ENCODE data around the gene PALMD.

PALMD gene

DNA sequence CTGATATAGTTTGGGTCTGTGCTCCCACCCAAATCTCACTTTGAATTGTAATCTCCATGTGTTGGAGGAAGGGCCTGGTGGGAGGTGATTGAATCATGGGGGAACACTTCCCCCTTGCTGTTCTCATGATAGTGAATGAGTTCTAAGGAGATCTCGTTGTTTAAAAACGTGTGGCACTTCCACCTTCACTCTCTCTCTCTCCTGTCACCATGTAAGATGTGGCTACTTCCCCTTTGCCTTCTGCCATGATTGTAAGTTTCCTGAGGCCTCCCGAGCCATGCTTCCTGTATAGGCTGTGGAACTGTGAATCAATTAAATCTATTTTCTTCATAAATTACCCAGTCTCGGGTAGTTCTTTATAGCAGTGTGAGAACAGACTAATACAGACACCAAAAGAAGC lies 80.1 kb downstream of the PALMD start:
- Histone ChIP-seq H3K27me3 (ENCODE audit: insufficient read depth, poor library complexity, severe bottlenecking) (no peaks in the 10 kb centered on the region), H3K27ac (replicated peaks) (no peak overlapping the region), H3K4me3 (replicated peaks; ENCODE audit: insufficient read depth, low read length) (no peak overlapping the region)
- TF ChIP-seq, protein P1, sequence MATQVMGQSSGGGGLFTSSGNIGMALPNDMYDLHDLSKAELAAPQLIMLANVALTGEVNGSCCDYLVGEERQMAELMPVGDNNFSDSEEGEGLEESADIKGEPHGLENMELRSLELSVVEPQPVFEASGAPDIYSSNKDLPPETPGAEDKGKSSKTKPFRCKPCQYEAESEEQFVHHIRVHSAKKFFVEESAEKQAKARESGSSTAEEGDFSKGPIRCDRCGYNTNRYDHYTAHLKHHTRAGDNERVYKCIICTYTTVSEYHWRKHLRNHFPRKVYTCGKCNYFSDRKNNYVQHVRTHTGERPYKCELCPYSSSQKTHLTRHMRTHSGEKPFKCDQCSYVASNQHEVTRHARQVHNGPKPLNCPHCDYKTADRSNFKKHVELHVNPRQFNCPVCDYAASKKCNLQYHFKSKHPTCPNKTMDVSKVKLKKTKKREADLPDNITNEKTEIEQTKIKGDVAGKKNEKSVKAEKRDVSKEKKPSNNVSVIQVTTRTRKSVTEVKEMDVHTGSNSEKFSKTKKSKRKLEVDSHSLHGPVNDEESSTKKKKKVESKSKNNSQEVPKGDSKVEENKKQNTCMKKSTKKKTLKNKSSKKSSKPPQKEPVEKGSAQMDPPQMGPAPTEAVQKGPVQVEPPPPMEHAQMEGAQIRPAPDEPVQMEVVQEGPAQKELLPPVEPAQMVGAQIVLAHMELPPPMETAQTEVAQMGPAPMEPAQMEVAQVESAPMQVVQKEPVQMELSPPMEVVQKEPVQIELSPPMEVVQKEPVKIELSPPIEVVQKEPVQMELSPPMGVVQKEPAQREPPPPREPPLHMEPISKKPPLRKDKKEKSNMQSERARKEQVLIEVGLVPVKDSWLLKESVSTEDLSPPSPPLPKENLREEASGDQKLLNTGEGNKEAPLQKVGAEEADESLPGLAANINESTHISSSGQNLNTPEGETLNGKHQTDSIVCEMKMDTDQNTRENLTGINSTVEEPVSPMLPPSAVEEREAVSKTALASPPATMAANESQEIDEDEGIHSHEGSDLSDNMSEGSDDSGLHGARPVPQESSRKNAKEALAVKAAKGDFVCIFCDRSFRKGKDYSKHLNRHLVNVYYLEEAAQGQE (IDR thresholded peaks at IDR 0.05; ENCODE audit: insufficient replicate concordance, low read depth): no peak
- TF ChIP-seq POLR2AphosphoS5 (IDR thresholded peaks at IDR 0.05; ENCODE audit: low read depth) (no peak), SPI1 (IDR thresholded peaks at IDR 0.05; ENCODE audit: borderline replicate concordance, low read depth) (peak; percentile 57; the same call in 1 of the 2 replicates)
- TF ChIP-seq, protein P2, sequence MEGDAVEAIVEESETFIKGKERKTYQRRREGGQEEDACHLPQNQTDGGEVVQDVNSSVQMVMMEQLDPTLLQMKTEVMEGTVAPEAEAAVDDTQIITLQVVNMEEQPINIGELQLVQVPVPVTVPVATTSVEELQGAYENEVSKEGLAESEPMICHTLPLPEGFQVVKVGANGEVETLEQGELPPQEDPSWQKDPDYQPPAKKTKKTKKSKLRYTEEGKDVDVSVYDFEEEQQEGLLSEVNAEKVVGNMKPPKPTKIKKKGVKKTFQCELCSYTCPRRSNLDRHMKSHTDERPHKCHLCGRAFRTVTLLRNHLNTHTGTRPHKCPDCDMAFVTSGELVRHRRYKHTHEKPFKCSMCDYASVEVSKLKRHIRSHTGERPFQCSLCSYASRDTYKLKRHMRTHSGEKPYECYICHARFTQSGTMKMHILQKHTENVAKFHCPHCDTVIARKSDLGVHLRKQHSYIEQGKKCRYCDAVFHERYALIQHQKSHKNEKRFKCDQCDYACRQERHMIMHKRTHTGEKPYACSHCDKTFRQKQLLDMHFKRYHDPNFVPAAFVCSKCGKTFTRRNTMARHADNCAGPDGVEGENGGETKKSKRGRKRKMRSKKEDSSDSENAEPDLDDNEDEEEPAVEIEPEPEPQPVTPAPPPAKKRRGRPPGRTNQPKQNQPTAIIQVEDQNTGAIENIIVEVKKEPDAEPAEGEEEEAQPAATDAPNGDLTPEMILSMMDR (IDR thresholded peaks at IDR 0.05; ENCODE audit: insufficient read depth, low read length): no peak
- DNase-seq (ENCODE audit: low read depth in 1 of 2, low spot score in 1 of 2): peak; percentile 36 to 46

DNA sequence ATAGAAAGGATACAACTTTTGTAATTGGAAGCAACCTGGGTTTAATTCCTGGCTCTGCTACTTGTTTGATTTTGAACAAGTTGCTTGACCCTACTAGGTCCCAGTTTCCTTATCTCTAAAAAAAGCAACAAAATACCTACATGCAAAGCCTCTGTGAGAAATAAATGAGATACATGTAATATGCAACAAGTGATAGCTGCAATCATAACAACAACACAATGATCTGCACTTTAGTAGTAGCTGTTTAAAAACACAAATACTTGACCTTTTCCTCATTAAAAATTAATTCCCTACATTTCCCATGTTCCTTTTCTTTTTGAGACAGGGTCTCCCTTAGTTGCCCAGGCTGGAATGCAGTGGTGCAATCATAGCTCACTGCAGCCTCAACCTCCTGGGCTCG lies 80.5 kb downstream of the PALMD start:
- no peak overlapping the region for H3K27ac ChIP-seq (replicated peaks)
- no peak overlapping the region for H3K4me3 ChIP-seq (replicated peaks; ENCODE audit: insufficient read depth, low read length)
- no peak for DNase-seq (ENCODE audit: low read depth in 1 of 2, low spot score in 1 of 2)
- TF ChIP-seq GABPA (IDR thresholded peaks at IDR 0.05; ENCODE audit: low read depth) (no peak), SPI1 (IDR thresholded peaks at IDR 0.05; ENCODE audit: borderline replicate concordance, low read depth) (no peak), POLR2AphosphoS5 (IDR thresholded peaks at IDR 0.05; ENCODE audit: low read depth) (no peak)
- TF ChIP-seq, protein P1 (IDR thresholded peaks at IDR 0.05; ENCODE audit: insufficient replicate concordance, low read depth): no peak
- TF ChIP-seq, protein P2 (IDR thresholded peaks at IDR 0.05; ENCODE audit: insufficient read depth, low read length): no peak
- H3K27me3 ChIP-seq (ENCODE audit: insufficient read depth, poor library complexity, severe bottlenecking): no peaks in the 10 kb centered on the region

DNA sequence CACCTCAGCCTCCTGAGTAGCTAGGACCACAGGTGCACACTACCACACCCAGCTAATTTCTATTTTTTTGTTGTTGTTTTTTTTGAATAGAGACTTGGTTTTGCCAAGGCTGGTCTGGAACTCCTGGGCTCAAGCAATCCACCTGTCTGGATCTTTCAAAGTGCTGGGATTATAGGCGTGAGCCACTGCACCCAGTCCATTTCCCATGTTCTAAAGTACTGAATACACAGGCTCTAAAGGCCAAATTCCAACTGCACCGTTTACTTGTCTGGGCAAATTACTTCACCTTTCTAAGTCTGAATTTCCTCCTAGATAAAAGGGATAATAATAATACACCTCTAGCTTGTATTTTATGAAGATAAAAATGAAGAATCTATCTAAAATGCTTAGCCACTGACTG lies 80.9 kb downstream of the PALMD start:
- Histone ChIP-seq H3K27me3 (ENCODE audit: insufficient read depth, poor library complexity, severe bottlenecking) (no peaks in the 10 kb centered on the region), H3K27ac (replicated peaks) (no peak overlapping the region), H3K4me3 (replicated peaks; ENCODE audit: insufficient read depth, low read length) (no peak overlapping the region)
- no peak for DNase-seq (ENCODE audit: low read depth in 1 of 2, low spot score in 1 of 2)
- TF ChIP-seq, protein P1 (IDR thresholded peaks at IDR 0.05; ENCODE audit: insufficient replicate concordance, low read depth): no peak
- TF ChIP-seq SPI1 (IDR thresholded peaks at IDR 0.05; ENCODE audit: borderline replicate concordance, low read depth) (no peak), GABPA (IDR thresholded peaks at IDR 0.05; ENCODE audit: low read depth) (no peak), POLR2AphosphoS5 (IDR thresholded peaks at IDR 0.05; ENCODE audit: low read depth) (no peak)
- TF ChIP-seq, protein P2 (IDR thresholded peaks at IDR 0.05; ENCODE audit: insufficient read depth, low read length): no peak
